Panc1 (cell line): Measurements from ENCODE around the gene DCST1.

Experiments used
- CTCF ChIP-seq: fragments of 450-650 bp; IDR thresholded peaks from 2 replicates; pipeline ENCODE4 v1.5.1; 2017; ENCODE audit warnings: mild to moderate bottlenecking
- POLR2AphosphoS5 ChIP-seq: IDR thresholded peaks from 2 replicates; pipeline ENCODE4 v1.6.1; 2012; ENCODE audit warnings: mild to moderate bottlenecking, low read depth, low read length, moderate library complexity
- REST ChIP-seq, 2 experiments: IDR thresholded peaks; 2 replicates each; pipeline ENCODE4 v1.6.1; 2011 to 2012; ENCODE audit warnings: low read depth in 2 of 2, control low read depth in 1 of 2, low read length in 1 of 2, mild to moderate bottlenecking in 1 of 2, moderate library complexity in 1 of 2; ENCODE audit not compliant: insufficient read depth in 1 of 2
- SIN3A ChIP-seq: IDR thresholded peaks from 2 replicates; pipeline ENCODE4 v1.6.1; 2012; ENCODE audit warnings: low read depth, mild to moderate bottlenecking, low read length, moderate library complexity, borderline replicate concordance; ENCODE audit not compliant: insufficient read depth
- TCF7L2 ChIP-seq: IDR thresholded peaks from 2 replicates; pipeline ENCODE4 v1.6.1; 2011; ENCODE audit warnings: mild to moderate bottlenecking, low read depth, low read length, inconsistent platforms

GRCh38 chr1:155075535-155075934, 41.9 kb downstream of the DCST1 start:
- TF ChIP-seq CTCF (no peak), POLR2AphosphoS5 (no peak), REST (IDR thresholded peaks at IDR 0.05; ENCODE audit: insufficient read depth in 1 of 2, low read depth in 2 of 2, low read length in 1 of 2) (no peak), SIN3A (no peak), TCF7L2 (no peak)
